H1 (cell line): ENCODE data around the gene CTIF. TPM values are rescaled to one million over a fixed set of nuclear protein-coding genes. Genes with fewer than 3 reads are reported as not detected.

Experiments
- polyA plus RNA-seq, 7 experiments: library from polyadenylated mRNA; depleted of rRNA in 3 of 7; stranded (reverse) in 5 of 7; unstranded in 2 of 7; fragments of >200 nt in 5 of 7; fragments of 200-250 nt in 2 of 7; gene quantifications; 1 replicate in 5 of 7; 2 replicates in 1 of 7; 4 replicates in 1 of 7; pipeline versions ENCODE4 v1.2.1 to v1.2.3, GENCODE V29; 2011 to 2013; ENCODE audit warnings: missing spikeins in 2 of 7, mixed read lengths in 2 of 7
- total RNA-seq: library from RNA; stranded (reverse); fragmentation: NEBNext Ultra II Directional; extraction: Animal tissue kit (Norgen Biotek cat#: 25700); gene quantifications from 2 replicates; pipeline ENCODE4 v1.2.1, GENCODE V29; 2021
- TF ChIP-seq, protein P1 (sequence below): IDR thresholded peaks from 2 replicates; pipeline ENCODE4 v1.6.1; 2012; ENCODE audit warnings: inconsistent platforms

Gene CTIF
- total and polyA plus RNA-seq, 2 of the 8 experiments (the other 6 are each of a cell fraction or from before 2014, with no cell fraction given): 9.0 to 17.8 TPM

- TF ChIP-seq, protein P1, sequence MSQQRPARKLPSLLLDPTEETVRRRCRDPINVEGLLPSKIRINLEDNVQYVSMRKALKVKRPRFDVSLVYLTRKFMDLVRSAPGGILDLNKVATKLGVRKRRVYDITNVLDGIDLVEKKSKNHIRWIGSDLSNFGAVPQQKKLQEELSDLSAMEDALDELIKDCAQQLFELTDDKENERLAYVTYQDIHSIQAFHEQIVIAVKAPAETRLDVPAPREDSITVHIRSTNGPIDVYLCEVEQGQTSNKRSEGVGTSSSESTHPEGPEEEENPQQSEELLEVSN: peak; percentile 43; the same call in 1 of the 2 replicates
These were observed 1.6 kb downstream of the CTIF start (continued) for GRCh38 chr18:48540251-48541025.
